H1 (cell line): ENCODE results near the gene ANGPTL5. TPM values are rescaled to one million over a fixed set of nuclear protein-coding genes. Genes with fewer than 3 reads are reported as not detected.
A peak's percentile ranks its signal among the peaks of the same experiment; 100 is the strongest.

Source experiments
- ASH2L ChIP-seq: fragments of 200-600, 300-600 bp; sonication (generic); IDR thresholded peaks from one replicate; pipeline ENCODE4 v1.7.1; 2017; ENCODE audit warnings: low read length
- BRCA1 ChIP-seq: IDR thresholded peaks from 2 replicates; pipeline ENCODE4 v1.6.1; 2012; ENCODE audit warnings: low read depth, low read length, improper control_type of control experiment
- CHD2 ChIP-seq: IDR thresholded peaks from 2 replicates; pipeline ENCODE4 v1.6.1; 2012; ENCODE audit warnings: low read length, improper control_type of control experiment
- EP300 ChIP-seq, 2 experiments: IDR thresholded peaks; 1 replicate in 1 of 2; 2 replicates in 1 of 2; pipeline ENCODE4 v1.6.1; 2011 to 2012; ENCODE audit warnings: low read depth in 2 of 2, low read length in 2 of 2, mild to moderate bottlenecking in 2 of 2, borderline replicate concordance in 1 of 2, inconsistent platforms in 1 of 2, moderate library complexity in 1 of 2
- HDAC2 ChIP-seq, 2 experiments: fragments of 300-600 bp in 1 of 2; sonication (generic) in 1 of 2; IDR thresholded peaks; 2 replicates each; pipeline ENCODE4 v1.6.1; 2011 to 2012; ENCODE audit warnings: low read depth in 2 of 2, low read length in 2 of 2, mild to moderate bottlenecking in 2 of 2, moderate library complexity in 2 of 2, borderline replicate concordance in 1 of 2, inconsistent platforms in 1 of 2
- KDM5A ChIP-seq: fragments of 200-600 bp; IDR thresholded peaks from 2 replicates; pipeline ENCODE4 v1.7.1; 2012; ENCODE audit warnings: mild to moderate bottlenecking, low read length, inconsistent platforms, mixed read lengths
- NRF1 ChIP-seq: IDR thresholded peaks from 2 replicates; pipeline ENCODE4 v1.6.1; 2011; ENCODE audit warnings: mild to moderate bottlenecking, low read depth, low read length, improper control_type of control experiment
- POLR2AphosphoS5 ChIP-seq: IDR thresholded peaks from 2 replicates; pipeline ENCODE4 v1.6.1; 2011; ENCODE audit warnings: low read depth, low read length
- RAD21 ChIP-seq, 2 experiments: IDR thresholded peaks in 1 of 2; conservative IDR thresholded peaks in 1 of 2; 2 replicates each; pipeline ENCODE4 v1.6.1; 2011; ENCODE audit warnings: low read depth in 2 of 2, low read length in 2 of 2, improper control_type of control experiment in 1 of 2, inconsistent platforms in 1 of 2, mild to moderate bottlenecking in 1 of 2, moderate library complexity in 1 of 2
- RFX5 ChIP-seq: IDR thresholded peaks from 2 replicates; pipeline ENCODE4 v1.6.1; 2011; ENCODE audit warnings: low read depth, low read length, improper control_type of control experiment, borderline replicate concordance
- SAP30 ChIP-seq: fragments of 300-600 bp; sonication (generic); IDR thresholded peaks from 2 replicates; pipeline ENCODE4 v1.7.1; 2012; ENCODE audit warnings: low read length, moderate library complexity, mild to moderate bottlenecking, inconsistent platforms; ENCODE audit not compliant: insufficient read depth, insufficient replicate concordance
- SIRT6 ChIP-seq: IDR thresholded peaks from one replicate; pipeline ENCODE4 v1.7.1; 2012; ENCODE audit warnings: low read length, inconsistent platforms
- SIX5 ChIP-seq: IDR thresholded peaks from 2 replicates; pipeline ENCODE4 v1.6.1; 2011; ENCODE audit warnings: mild to moderate bottlenecking, low read depth, low read length
- SRF ChIP-seq: IDR thresholded peaks from 2 replicates; pipeline ENCODE4 v1.6.1; 2011; ENCODE audit warnings: mild to moderate bottlenecking, low read depth, low read length, moderate library complexity
- TAF7 ChIP-seq: optimal IDR thresholded peaks from 2 replicates; pipeline ENCODE3; 2011; ENCODE audit warnings: low read depth, mild to moderate bottlenecking, inconsistent platforms, low read length, moderate library complexity, borderline replicate concordance
- TBP ChIP-seq: IDR thresholded peaks from 2 replicates; pipeline ENCODE4 v1.6.1; 2011; ENCODE audit warnings: low read depth, low read length, improper control_type of control experiment
- YY1 ChIP-seq: IDR thresholded peaks from 2 replicates; pipeline ENCODE4 v1.6.1; 2011; ENCODE audit warnings: low read depth, mild to moderate bottlenecking, low read length
- polyA plus RNA-seq, 7 experiments: library from polyadenylated mRNA; depleted of rRNA in 3 of 7; stranded (reverse) in 5 of 7; unstranded in 2 of 7; fragments of >200 nt in 5 of 7; fragments of 200-250 nt in 2 of 7; gene quantifications; 1 replicate in 5 of 7; 2 replicates in 1 of 7; 4 replicates in 1 of 7; pipeline versions ENCODE4 v1.2.1 to v1.2.3, GENCODE V29; 2011 to 2013; ENCODE audit warnings: missing spikeins in 2 of 7, mixed read lengths in 2 of 7
- total RNA-seq: library from RNA; stranded (reverse); fragmentation: NEBNext Ultra II Directional; extraction: Animal tissue kit (Norgen Biotek cat#: 25700); gene quantifications from 2 replicates; pipeline ENCODE4 v1.2.1, GENCODE V29; 2021
- TF ChIP-seq, protein P1 (sequence below): IDR thresholded peaks from 2 replicates; pipeline ENCODE4 v1.6.1; 2011; ENCODE audit warnings: low read length, improper control_type of control experiment
- TF ChIP-seq, protein P2 (sequence below): IDR thresholded peaks from 2 replicates; pipeline ENCODE4 v1.6.1; 2012; ENCODE audit warnings: inconsistent platforms
- TF ChIP-seq, protein P3 (sequence below): IDR thresholded peaks from 2 replicates; pipeline ENCODE4 v1.6.1; 2012; ENCODE audit warnings: low read length, inconsistent platforms

Gene ANGPTL5
- total and polyA plus RNA-seq, 2 of the 8 experiments (the other 6 are each of a cell fraction or from before 2014, with no cell fraction given), result not detected

DNA sequence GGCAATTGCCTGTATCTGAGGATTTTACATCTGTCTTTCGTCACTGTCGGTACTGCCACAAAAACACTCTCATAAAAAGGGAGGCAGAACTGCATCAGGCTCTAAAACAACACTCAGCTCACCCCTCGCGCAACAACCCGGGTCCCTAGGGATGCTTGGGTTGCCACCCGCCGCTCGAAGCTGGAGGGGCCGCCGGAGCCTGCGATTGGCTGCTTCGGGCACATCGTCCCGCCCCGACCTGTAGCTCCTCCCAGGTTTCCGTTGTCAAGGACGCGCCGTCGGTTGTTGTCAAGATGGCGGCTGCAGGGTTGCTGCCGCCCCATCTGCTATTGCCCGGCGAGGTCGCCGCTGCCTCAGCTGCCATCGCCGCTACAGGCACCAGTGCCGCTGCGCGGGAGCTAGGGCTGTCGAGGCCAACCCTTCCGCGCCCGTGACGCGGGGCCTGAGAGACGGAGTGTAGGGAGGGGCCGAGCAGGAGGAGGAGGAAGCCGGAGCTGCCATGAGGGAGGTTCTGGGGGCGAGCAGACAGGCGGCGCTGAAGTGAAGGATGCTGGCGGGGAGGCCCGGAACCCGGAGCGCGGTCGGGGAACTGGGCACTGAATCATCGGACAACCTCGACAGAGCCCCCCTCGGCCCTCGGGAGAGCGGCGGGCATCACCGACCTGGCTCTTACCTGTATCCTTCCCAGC lies 1.4 kb downstream of the ANGPTL5 start, which contains the start of gene CEP126 (continued):
- TF ChIP-seq BRCA1, result no peak
- TF ChIP-seq SIX5, result no peak
- TF ChIP-seq CHD2, result 0 out of 2 replicates have a peak, but pooled peaks have one; percentile 36
- TF ChIP-seq POLR2AphosphoS5, result no peak; the same call in 1 of the 2 replicates
- TF ChIP-seq SIRT6, result no peak
- peak in 1 of 2 experiments; percentile 97; a peak in 2 of 4 replicates for TF ChIP-seq HDAC2 (IDR thresholded peaks at IDR 0.05; ENCODE audit: borderline replicate concordance in 1 of 2, low read depth in 2 of 2, low read length in 2 of 2)
- TF ChIP-seq TBP, result peak; percentile 50; the same call in 1 of the 2 replicates
- no peak for TF ChIP-seq RFX5
- TF ChIP-seq, protein P1, sequence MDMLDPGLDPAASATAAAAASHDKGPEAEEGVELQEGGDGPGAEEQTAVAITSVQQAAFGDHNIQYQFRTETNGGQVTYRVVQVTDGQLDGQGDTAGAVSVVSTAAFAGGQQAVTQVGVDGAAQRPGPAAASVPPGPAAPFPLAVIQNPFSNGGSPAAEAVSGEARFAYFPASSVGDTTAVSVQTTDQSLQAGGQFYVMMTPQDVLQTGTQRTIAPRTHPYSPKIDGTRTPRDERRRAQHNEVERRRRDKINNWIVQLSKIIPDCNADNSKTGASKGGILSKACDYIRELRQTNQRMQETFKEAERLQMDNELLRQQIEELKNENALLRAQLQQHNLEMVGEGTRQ, result no peak
- peak; percentile 95 for TF ChIP-seq ASH2L
- no peak for TF ChIP-seq NRF1
- TF ChIP-seq, protein P2, sequence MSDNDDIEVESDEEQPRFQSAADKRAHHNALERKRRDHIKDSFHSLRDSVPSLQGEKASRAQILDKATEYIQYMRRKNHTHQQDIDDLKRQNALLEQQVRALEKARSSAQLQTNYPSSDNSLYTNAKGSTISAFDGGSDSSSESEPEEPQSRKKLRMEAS, result peak; percentile 88
- TF ChIP-seq EP300 (IDR thresholded peaks at IDR 0.05; ENCODE audit: borderline replicate concordance in 1 of 2, low read depth in 2 of 2, low read length in 2 of 2), result 0 out of 3 replicates have a peak, but pooled peaks of 1 of the 2 experiments have one; percentile 29
- TF ChIP-seq, protein P3, sequence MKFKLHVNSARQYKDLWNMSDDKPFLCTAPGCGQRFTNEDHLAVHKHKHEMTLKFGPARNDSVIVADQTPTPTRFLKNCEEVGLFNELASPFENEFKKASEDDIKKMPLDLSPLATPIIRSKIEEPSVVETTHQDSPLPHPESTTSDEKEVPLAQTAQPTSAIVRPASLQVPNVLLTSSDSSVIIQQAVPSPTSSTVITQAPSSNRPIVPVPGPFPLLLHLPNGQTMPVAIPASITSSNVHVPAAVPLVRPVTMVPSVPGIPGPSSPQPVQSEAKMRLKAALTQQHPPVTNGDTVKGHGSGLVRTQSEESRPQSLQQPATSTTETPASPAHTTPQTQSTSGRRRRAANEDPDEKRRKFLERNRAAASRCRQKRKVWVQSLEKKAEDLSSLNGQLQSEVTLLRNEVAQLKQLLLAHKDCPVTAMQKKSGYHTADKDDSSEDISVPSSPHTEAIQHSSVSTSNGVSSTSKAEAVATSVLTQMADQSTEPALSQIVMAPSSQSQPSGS, result no peak
- TF ChIP-seq TAF7, result peak; percentile 26
- TF ChIP-seq SRF, result no peak
- TF ChIP-seq YY1, result peak; percentile 95
- TF ChIP-seq KDM5A, result peak; percentile 61; the same call in 1 of the 2 replicates
- TF ChIP-seq SAP30, result peak; percentile 77
- peak; percentile 31 to 36; a peak in 2 of 4 replicates for TF ChIP-seq RAD21 (IDR thresholded peaks at IDR 0.05 in 1 of 2, conservative IDR thresholded peaks at IDR 0.05 in 1 of 2; ENCODE audit: low read depth in 2 of 2, low read length in 2 of 2)
